ENCODE measurements around the gene PDE4D.
"Not testable (repeated sequence)": the region's sequence is repeated elsewhere in the genome, so short reads cannot be mapped to it uniquely, and the experiment has no call there.

The PDE4D gene

GRCh38 chr5:59479086-59479485 is 414.4 kb downstream of the PDE4D start:
- no peak for DNase-seq (ENCODE audit: low spot score)

- no peak for DNase-seq (ENCODE audit: low spot score)
Observed at GRCh38 chr5:59474324-59474723, 419.2 kb downstream of the PDE4D start.

DNA sequence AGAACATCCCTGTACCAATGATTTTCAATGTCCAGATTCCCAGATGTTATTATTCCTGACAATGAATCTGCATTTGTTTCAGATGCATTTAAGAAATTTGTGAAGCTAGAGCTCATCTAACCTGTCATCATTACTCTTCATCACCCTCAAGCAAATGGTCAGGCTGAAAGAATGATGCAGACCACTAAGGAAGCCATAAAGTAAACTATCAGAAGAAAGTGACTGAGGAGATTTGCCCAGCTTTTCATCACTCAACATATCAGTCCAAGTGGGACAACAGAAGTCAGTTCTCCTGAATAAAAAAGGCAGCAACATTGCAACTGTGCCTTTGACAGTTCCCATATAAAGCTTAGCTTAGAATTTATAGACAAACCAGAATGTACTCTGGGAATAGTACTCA is 419.9 kb downstream of the PDE4D start:
- DNase-seq (ENCODE audit: low spot score) = no peak

DNA sequence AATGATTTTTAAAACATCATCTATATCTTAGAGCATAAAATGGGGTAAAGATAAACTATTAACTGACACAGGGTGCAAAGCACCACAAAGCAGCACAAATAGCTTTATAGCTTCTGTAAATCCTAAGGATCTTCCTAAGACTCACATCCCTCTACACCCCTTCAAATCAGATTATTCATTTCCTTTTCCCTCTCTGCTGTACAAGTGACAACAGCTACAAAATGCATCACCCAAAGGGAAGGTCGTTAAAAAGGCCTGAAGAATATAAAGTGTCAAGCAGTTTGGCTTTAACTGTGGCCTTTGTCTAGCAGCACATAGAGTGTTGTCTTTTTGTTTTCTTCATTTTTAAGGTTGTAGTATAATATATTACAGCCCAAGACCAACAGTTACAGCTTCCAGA is 422.1 kb downstream of the PDE4D start:
- no peak for DNase-seq (ENCODE audit: low spot score)

GRCh38 chr5:59467969-59468368 is 425.6 kb downstream of the PDE4D start:
- DNase-seq (ENCODE audit: low spot score) = no peak

- no peak for DNase-seq (ENCODE audit: low spot score)
Observed at GRCh38 chr5:59466271-59466670, 427.3 kb downstream of the PDE4D start.

DNA sequence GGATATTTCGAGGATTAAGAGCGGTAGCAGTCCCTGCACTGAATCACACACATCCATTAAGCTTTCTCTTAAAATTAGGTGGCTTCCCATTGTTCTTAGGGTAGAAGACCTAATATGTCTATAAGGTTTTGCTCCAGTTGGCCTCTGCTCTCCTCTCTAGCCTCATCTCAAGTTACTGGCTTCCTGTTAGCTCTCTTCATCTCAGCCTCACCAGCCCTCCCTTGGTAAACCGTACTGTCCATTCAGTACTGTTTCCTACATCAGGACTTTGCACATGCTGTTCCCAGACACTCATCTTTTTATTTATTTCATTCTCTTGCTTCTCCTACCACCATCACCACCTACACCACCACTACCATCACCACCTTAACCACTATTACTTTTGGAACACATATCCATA is 428.6 kb downstream of the PDE4D start:
- no peak for DNase-seq (ENCODE audit: low spot score)

- DNase-seq (ENCODE audit: low spot score) = not testable (repeated sequence)
Observed at GRCh38 chr5:59463618-59464166, 429.8 kb downstream of the PDE4D start.

GRCh38 chr5:59462956-59463355 is 430.6 kb downstream of the PDE4D start:
- no peak for DNase-seq (ENCODE audit: low spot score)

- peak; percentile 24 for DNase-seq (ENCODE audit: low spot score)
Observed at GRCh38 chr5:59460368-59461153, 433.0 kb downstream of the PDE4D start.

DNA sequence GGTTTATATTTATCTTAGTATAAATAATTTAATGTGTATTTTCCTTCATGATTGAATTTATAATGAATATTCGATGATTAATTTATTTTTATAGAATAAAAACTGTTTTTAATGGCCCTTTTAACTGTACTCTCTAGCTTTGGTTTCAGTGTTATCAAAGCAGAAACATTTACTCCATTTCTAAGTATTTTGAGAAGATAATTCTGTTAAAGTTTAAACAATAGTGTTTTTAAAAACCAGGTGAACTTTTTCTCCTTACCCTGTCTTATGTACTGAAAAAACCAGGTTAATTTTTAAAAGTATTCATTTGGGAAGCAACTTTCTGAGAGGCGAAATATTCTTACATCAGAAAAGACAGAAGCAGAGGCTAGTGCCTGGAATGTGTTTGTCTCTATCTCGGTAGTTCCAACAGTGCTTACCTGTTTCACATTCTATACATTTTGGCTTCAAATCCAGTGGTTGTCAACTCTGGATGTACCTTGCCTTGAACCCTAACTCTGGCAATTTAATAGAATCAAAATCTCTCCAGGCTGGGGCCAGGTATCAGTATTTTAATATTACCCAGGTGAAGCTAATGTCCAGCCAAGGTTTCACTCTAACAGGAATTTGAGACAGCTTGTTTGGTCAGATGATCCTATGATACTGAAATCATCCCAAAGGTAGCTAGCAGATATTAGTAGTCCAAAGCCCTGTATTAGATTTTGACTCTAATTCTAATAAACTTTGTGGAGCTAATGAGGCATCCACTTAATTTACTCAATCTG is 434.4 kb downstream of the PDE4D start:
- DNase-seq (ENCODE audit: low spot score) = no peak

- DNase-seq (ENCODE audit: low spot score) = no peak
Observed at GRCh38 chr5:59458321-59458720, 435.2 kb downstream of the PDE4D start.

DNA sequence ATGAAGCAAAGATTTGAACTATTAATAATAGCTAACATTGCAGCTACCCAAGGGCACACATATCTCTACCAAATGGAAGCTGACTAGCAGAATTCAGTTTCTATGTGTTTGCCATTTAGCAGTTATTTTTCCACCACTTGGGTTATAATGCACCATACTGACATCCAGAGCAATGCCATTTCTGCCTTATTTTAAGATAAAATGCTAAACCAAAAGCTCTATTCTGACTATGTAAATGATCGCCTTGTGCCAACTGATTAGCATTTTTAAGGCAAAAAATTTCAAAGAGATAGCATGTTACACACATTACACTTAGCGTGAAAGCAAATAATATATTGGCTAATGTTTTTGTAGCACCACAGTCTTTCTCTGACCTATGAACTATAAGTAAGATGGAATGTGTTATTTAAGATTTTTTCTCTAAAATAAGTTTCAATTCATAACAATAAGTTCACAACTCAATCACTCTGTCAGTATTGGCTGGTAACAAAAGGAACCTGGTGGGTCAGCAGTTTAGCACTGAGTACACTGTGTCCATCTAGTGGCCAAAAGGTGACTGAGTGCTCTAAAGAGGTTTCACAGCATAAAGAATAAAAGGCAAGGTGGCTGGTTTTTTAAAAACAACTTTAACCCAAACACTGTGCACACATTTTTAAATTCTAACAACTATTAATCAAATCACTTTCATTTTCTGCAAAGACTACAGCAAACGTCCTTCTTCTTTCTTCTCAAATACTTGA is 443.5 kb downstream of the PDE4D start:
- no peak for DNase-seq (ENCODE audit: low spot score)

DNA sequence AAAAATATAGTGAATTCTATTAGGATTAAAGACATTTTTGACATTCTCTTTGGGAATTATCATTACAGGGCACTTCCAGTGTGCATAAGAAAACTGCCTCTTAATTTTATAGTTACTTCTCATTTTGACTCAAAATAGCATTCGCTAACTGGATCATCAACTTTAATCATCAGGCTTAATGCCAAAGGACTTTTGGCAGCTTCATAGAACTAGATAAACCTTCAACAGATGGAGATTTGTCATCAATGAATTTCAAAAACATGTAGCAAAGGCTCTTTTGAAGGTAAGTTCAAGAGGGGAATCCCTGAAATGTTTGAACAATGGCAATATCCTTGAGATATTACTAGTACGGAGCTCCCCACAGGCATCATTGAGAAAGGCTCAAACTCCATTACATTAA is 447.2 kb downstream of the PDE4D start:
- no peak for DNase-seq (ENCODE audit: low spot score)

DNA sequence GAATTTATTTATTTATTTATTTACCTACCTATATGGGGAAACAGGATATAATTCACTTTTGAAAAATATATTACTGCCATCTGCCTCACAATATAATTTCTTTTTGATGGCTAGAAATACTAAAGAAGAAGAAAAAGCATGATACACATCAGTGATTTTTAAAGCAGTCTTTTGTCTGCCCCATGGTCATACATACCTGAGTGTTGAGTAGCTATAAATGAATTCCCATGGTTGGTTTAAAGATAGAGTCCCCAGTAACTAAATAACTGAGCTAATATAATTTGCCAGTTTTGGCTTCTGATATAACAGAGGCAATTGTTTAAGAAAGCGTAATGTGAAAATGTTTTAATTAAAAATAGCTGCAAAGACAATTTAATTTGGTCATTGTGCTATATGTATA is 447.8 kb downstream of the PDE4D start:
- DNase-seq (ENCODE audit: low spot score) = no peak

DNA sequence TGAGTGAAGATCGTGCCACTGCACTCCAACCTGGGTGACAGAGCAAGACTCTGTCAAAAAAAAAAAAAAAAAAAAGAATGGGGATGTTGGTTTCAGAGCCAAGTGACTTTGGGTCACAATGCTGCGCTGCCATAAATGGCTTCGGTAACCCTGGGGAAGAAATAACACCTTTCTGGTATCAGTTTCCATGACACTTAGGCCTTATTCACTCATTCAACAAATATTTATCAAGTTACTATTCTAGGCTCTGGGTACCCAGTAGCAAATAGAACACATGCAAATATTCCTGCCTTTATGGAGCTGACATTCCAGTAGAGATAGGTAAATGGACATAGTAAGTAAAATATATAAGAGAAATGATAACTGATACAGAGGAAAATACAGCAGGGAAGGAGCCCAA is 454.2 kb downstream of the PDE4D start:
- no peak for DNase-seq (ENCODE audit: low spot score)

DNA sequence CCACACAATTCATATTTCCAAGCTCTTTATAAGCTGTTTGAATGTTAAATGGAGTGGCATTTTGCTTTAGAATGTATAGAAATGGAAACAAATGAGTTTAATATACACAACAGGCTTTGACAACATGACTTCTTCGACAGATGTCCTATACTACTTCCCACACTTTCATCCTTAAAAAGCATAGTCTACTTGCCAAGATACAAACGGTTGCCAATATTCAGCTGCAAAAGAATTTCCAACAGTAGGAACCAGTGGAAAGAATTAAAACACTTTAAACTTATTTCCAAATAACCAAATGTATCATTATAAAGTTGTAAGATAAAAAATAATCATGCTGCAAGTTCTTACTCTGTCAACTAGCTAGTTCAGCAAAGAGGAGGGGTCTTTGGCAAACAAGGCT is 456.4 kb downstream of the PDE4D start:
- no peak for DNase-seq (ENCODE audit: low spot score)

GRCh38 chr5:59436364-59437148 is 457.0 kb downstream of the PDE4D start:
- no peak for DNase-seq (ENCODE audit: low spot score)

GRCh38 chr5:59433174-59433573 is 460.4 kb downstream of the PDE4D start:
- no peak for DNase-seq (ENCODE audit: low spot score)

DNA sequence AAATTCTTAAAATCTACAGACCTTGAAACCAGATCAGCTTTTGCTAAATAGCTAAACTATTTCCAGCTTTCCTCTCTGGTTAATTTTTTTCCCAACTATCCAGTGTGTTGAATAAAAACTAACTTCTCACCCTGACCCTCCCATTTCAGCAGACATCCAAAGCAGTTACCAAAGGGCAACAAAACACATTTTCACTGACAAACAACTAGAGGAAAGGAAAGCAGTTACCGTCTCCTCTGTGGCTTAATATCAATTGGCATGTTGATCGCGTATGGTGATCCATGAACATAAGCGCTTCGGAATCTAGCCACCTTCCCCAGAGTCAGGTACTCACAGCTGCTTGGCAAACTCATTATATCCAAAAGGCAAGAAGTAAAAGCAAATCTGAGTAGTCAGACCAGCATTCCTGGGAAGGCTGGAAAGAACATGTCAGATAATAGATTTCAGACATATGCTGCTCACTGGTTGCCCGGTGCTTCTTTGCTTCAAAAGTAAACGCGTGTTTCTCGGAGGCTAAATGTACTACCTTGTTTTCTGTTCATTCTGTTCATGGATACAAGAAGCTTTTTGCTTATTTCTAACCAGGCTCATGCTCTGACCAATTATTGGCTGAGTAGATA is 463.4 kb downstream of the PDE4D start:
- no peak for DNase-seq (ENCODE audit: low spot score)

GRCh38 chr5:59428391-59428790 is 465.1 kb downstream of the PDE4D start:
- DNase-seq (ENCODE audit: low spot score) = no peak

Measured in SK-N-DZ (cell line).